ENCODE data around the gene LAD1.

LAD1 gene

GRCh38 chr1:201399018-201399351, at the start of gene LAD1:
Gene LAD1, minus strand, starts transcription at chr1:201399324. Its CDS starts 18 bp downstream, at chr1:201399306.
- DNase-seq (ENCODE audit: low spot score): no peak

GRCh38 chr1:201447903-201448871, 49.1 kb upstream of the LAD1 start:
- peak; percentile 96 for DNase-seq (ENCODE audit: low spot score)

GRCh38 chr1:201445310-201445709, 46.2 kb upstream of the LAD1 start:
- DNase-seq (ENCODE audit: low spot score): no peak

GRCh38 chr1:201444792-201445191, 45.7 kb upstream of the LAD1 start:
- DNase-seq (ENCODE audit: low spot score): no peak

GRCh38 chr1:201443747-201444146, 44.6 kb upstream of the LAD1 start:
- DNase-seq (ENCODE audit: low spot score): no peak

- no peak for DNase-seq (ENCODE audit: low spot score)
Observed at GRCh38 chr1:201436969-201437368, 37.8 kb upstream of the LAD1 start.

- no peak for DNase-seq (ENCODE audit: low spot score)
Observed at GRCh38 chr1:201436393-201436792, 37.3 kb upstream of the LAD1 start.

- DNase-seq (ENCODE audit: low spot score): no peak
Observed at GRCh38 chr1:201434266-201434665, 35.1 kb upstream of the LAD1 start.

- no peak for DNase-seq (ENCODE audit: low spot score)
Observed at GRCh38 chr1:201433609-201434008, 34.5 kb upstream of the LAD1 start.

GRCh38 chr1:201430776-201431175, 31.7 kb upstream of the LAD1 start:
- DNase-seq (ENCODE audit: low spot score): no peak

GRCh38 chr1:201429736-201430501, 30.8 kb upstream of the LAD1 start:
- no peak for DNase-seq (ENCODE audit: low spot score)

GRCh38 chr1:201427963-201428362, 28.8 kb upstream of the LAD1 start:
- no peak for DNase-seq (ENCODE audit: low spot score)

- DNase-seq (ENCODE audit: low spot score): no peak
Observed at GRCh38 chr1:201426479-201427310, 27.6 kb upstream of the LAD1 start.

GRCh38 chr1:201424146-201424545, 25.0 kb upstream of the LAD1 start:
- DNase-seq (ENCODE audit: low spot score): no peak

GRCh38 chr1:201423655-201424054, 24.5 kb upstream of the LAD1 start:
- no peak for DNase-seq (ENCODE audit: low spot score)

- no peak for DNase-seq (ENCODE audit: low spot score)
Observed at GRCh38 chr1:201422436-201423030, 23.4 kb upstream of the LAD1 start.

- no peak for DNase-seq (ENCODE audit: low spot score)
Observed at GRCh38 chr1:201422026-201422425, 22.9 kb upstream of the LAD1 start.

GRCh38 chr1:201421041-201421440, 21.9 kb upstream of the LAD1 start:
- no peak for DNase-seq (ENCODE audit: low spot score)

- no peak for DNase-seq (ENCODE audit: low spot score)
Observed at GRCh38 chr1:201420608-201421002, 21.5 kb upstream of the LAD1 start.

- no peak for DNase-seq (ENCODE audit: low spot score)
Observed at GRCh38 chr1:201419746-201420607, 20.9 kb upstream of the LAD1 start.

- DNase-seq (ENCODE audit: low spot score): no peak
Observed at GRCh38 chr1:201419256-201419655, 20.1 kb upstream of the LAD1 start.
